Measurements from ENCODE around the gene ETFBKMT.

The ETFBKMT gene

GRCh38 chr12:31659087-31659942, at the start of gene ETFBKMT:
Gene ETFBKMT, plus strand, starts transcription at chr12:31659688. Its CDS starts 2,266 bp downstream, at chr12:31661954.
- Histone ChIP-seq H3K79me2 (ENCODE audit: control insufficient read depth, low read length) (no peaks in the 10 kb centered on the region), H3K27ac (ENCODE audit: low read depth, low read length) (peak within 1 kb of the TSS; percentile 83), H3K9me3 (ENCODE audit: control insufficient read depth, insufficient read depth, low read length) (no peaks in the 10 kb centered on the region), H3K9me2 (replicated peaks; ENCODE audit: control insufficient read depth, low read length) (no peaks in the 10 kb centered on the region), H3K36me3 (ENCODE audit: control insufficient read depth, low read length) (peaks cover 3% of the 10 kb centered on the region; the same call in 1 of the 2 replicates), H4K20me1 (ENCODE audit: control insufficient read depth, insufficient read depth, low read depth, low read length) (no peaks in the 10 kb centered on the region), H3K4me2 (ENCODE audit: low read length) (peak within 1 kb of the TSS; percentile 97), H3K4me1 (ENCODE audit: control insufficient read depth, low read length) (peaks cover 17% of the 10 kb centered on the region), H3K4me3 (ENCODE audit: low read length) (peak within 1 kb of the TSS; percentile 100), H3K27me3 (ENCODE audit: control insufficient read depth, low read length) (no peaks in the 10 kb centered on the region), H3F3A (ENCODE audit: control insufficient read depth, insufficient read depth) (peaks cover 5% of the 10 kb centered on the region; the same call in 1 of the 2 replicates)
- no peak for TF ChIP-seq EZH2phosphoT487 (IDR thresholded peaks at IDR 0.05; ENCODE audit: borderline replicate concordance, low read length)
- TF ChIP-seq, protein P1, sequence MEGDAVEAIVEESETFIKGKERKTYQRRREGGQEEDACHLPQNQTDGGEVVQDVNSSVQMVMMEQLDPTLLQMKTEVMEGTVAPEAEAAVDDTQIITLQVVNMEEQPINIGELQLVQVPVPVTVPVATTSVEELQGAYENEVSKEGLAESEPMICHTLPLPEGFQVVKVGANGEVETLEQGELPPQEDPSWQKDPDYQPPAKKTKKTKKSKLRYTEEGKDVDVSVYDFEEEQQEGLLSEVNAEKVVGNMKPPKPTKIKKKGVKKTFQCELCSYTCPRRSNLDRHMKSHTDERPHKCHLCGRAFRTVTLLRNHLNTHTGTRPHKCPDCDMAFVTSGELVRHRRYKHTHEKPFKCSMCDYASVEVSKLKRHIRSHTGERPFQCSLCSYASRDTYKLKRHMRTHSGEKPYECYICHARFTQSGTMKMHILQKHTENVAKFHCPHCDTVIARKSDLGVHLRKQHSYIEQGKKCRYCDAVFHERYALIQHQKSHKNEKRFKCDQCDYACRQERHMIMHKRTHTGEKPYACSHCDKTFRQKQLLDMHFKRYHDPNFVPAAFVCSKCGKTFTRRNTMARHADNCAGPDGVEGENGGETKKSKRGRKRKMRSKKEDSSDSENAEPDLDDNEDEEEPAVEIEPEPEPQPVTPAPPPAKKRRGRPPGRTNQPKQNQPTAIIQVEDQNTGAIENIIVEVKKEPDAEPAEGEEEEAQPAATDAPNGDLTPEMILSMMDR (IDR thresholded peaks at IDR 0.05; ENCODE audit: low read depth, low read length, poor library complexity, severe bottlenecking) = peak; percentile 43

DNA sequence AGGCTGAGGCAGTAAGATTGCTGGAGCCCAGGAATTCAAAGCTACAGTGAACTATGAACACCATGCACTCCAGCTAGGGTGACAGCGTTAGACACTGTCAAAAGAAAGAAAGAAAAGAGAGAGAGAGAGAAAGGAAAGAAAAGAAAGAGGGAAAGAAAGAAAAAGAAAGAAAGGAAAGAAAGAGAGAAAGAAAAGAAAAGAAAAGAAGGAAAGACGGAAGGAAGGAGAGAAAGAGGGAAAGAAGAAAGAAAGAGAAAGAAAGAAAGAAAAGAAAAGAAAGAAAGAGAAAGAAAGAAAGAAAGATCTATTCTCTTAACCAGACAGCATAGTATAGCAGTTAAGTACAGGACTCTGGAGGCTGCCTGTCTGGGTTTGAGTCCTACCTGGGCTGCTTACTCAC, 46.7 kb upstream of the ETFBKMT start:
- no peaks in the 10 kb centered on the region for H3K79me2 ChIP-seq (ENCODE audit: control insufficient read depth, low read length)
- no peak overlapping the region for H3K4me2 ChIP-seq (ENCODE audit: low read length)
- H4K20me1 ChIP-seq (ENCODE audit: control insufficient read depth, insufficient read depth, low read depth, low read length) = no peaks in the 10 kb centered on the region
- H3K4me3 ChIP-seq (ENCODE audit: low read length) = no peak overlapping the region
- no peak overlapping the region for H3K27ac ChIP-seq (ENCODE audit: low read depth, low read length)
- H3K9me3 ChIP-seq (ENCODE audit: control insufficient read depth, insufficient read depth, low read length) = peaks cover 12% of the 10 kb centered on the region; the same call in 1 of the 2 replicates
- H3K36me3 ChIP-seq (ENCODE audit: control insufficient read depth, low read length) = peaks cover 5% of the 10 kb centered on the region
- no peaks in the 10 kb centered on the region; the same call in 1 of the 2 replicates for H3F3A ChIP-seq (ENCODE audit: control insufficient read depth, insufficient read depth)
- no peaks in the 10 kb centered on the region for H3K27me3 ChIP-seq (ENCODE audit: control insufficient read depth, low read length)
- H3K4me1 ChIP-seq (ENCODE audit: control insufficient read depth, low read length) = no peaks in the 10 kb centered on the region
- H3K9me2 ChIP-seq (replicated peaks; ENCODE audit: control insufficient read depth, low read length) = no peaks in the 10 kb centered on the region
- TF ChIP-seq, protein P1 (IDR thresholded peaks at IDR 0.05; ENCODE audit: low read depth, low read length, poor library complexity, severe bottlenecking) = no peak
- TF ChIP-seq EZH2phosphoT487 (IDR thresholded peaks at IDR 0.05; ENCODE audit: borderline replicate concordance, low read length) = no peak

GRCh38 chr12:31618228-31619025, 41.1 kb upstream of the ETFBKMT start:
- Histone ChIP-seq H3F3A (ENCODE audit: control insufficient read depth, insufficient read depth) (peaks cover 2% of the 10 kb centered on the region; the same call in 1 of the 2 replicates), H4K20me1 (ENCODE audit: control insufficient read depth, insufficient read depth, low read depth, low read length) (no peaks in the 10 kb centered on the region), H3K36me3 (ENCODE audit: control insufficient read depth, low read length) (no peaks in the 10 kb centered on the region), H3K27me3 (ENCODE audit: control insufficient read depth, low read length) (no peaks in the 10 kb centered on the region), H3K4me2 (ENCODE audit: low read length) (no peak overlapping the region), H3K9me3 (ENCODE audit: control insufficient read depth, insufficient read depth, low read length) (no peaks in the 10 kb centered on the region), H3K9me2 (replicated peaks; ENCODE audit: control insufficient read depth, low read length) (no peaks in the 10 kb centered on the region), H3K4me3 (ENCODE audit: low read length) (no peak overlapping the region), H3K27ac (ENCODE audit: low read depth, low read length) (no peak overlapping the region), H3K4me1 (ENCODE audit: control insufficient read depth, low read length) (peaks cover 6% of the 10 kb centered on the region), H3K79me2 (ENCODE audit: control insufficient read depth, low read length) (no peaks in the 10 kb centered on the region)
- TF ChIP-seq, protein P1 (IDR thresholded peaks at IDR 0.05; ENCODE audit: low read depth, low read length, poor library complexity, severe bottlenecking) = no peak
- no peak for TF ChIP-seq EZH2phosphoT487 (IDR thresholded peaks at IDR 0.05; ENCODE audit: borderline replicate concordance, low read length)

Data from DOHH2 (cell line).